KMS-11 (cell line): ENCODE measurements around the gene CENPS.

Source experiments
- H2AFZ ChIP-seq: fragments of 200-600 bp; sonication (generic); 2 replicates; pipeline ENCODE4 v1.6.1; 2016; ENCODE audit warnings: antibody characterized with exemption, mixed run types, low read depth
- H3K27ac ChIP-seq: fragments of 200-600 bp; sonication (generic); 2 replicates; pipeline ENCODE4 v1.6.1; 2016; ENCODE audit warnings: mild to moderate bottlenecking, mixed run types
- H3K27me3 ChIP-seq: fragments of 200-600 bp; sonication (generic); 2 replicates; pipeline ENCODE4 v1.6.1; 2017; ENCODE audit warnings: mild to moderate bottlenecking, low read depth, mixed run types, moderate library complexity; ENCODE audit not compliant: insufficient read depth
- H3K36me3 ChIP-seq: fragments of 200-600 bp; sonication (generic); 2 replicates; pipeline ENCODE4 v1.6.1; 2017; ENCODE audit warnings: mild to moderate bottlenecking, mixed run types; ENCODE audit not compliant: insufficient read depth
- H3K4me1 ChIP-seq: fragments of 200-600 bp; sonication (generic); 2 replicates; pipeline ENCODE4 v1.6.1; 2016; ENCODE audit warnings: mild to moderate bottlenecking, low read depth, mixed run types; ENCODE audit not compliant: poor library complexity, severe bottlenecking
- H3K4me2 ChIP-seq: fragments of 200-600 bp; sonication (generic); 2 replicates; pipeline ENCODE4 v1.7.0; 2016; ENCODE audit warnings: mild to moderate bottlenecking, mixed run types
- H3K4me3 ChIP-seq: fragments of 200-600 bp; sonication (generic); IDR thresholded peaks from 2 replicates; pipeline ENCODE4 v1.6.1; 2017; ENCODE audit warnings: low read depth, low read length, mixed read lengths; ENCODE audit not compliant: insufficient read depth
- H3K79me2 ChIP-seq: fragments of 200-600 bp; sonication (generic); 2 replicates; pipeline ENCODE4 v1.6.1; 2016; ENCODE audit warnings: low read depth, mixed run types; ENCODE audit not compliant: insufficient read depth
- H3K9ac ChIP-seq: fragments of 200-600 bp; sonication (generic); 2 replicates; pipeline ENCODE4 v1.6.1; 2016; ENCODE audit warnings: mild to moderate bottlenecking, mixed run types
- H4K20me1 ChIP-seq: fragments of 200-600 bp; sonication (generic); 2 replicates; pipeline ENCODE4 v1.6.1; 2016; ENCODE audit warnings: mild to moderate bottlenecking, mixed run types; ENCODE audit not compliant: insufficient read depth
- TF ChIP-seq, protein P1 (sequence below): fragments of 200-600 bp; sonication (generic); conservative IDR thresholded peaks from 2 replicates; pipeline ENCODE4 v1.6.1; 2017; ENCODE audit warnings: low read depth, mild to moderate bottlenecking, antibody characterized with exemption, low read length, moderate library complexity, mixed read lengths

The CENPS gene

DNA sequence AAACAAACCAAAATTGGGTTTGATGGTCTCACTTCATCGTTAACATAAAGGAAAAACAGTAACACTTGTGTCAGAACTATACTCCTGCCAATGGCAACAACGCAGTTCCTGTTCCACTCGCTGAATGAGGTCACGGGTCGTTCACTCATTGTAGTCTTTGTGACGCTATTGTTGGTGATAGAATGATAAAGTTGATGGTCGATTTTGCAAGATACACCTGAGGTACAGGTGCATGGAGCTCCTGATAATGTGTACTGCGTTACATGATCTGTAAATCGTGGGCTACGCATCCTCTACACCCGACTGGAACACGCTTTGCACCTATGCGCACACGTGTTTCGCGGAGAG is 391 bp upstream of the CENPS start:
- Histone ChIP-seq H4K20me1 (no peaks in the 10 kb centered on the region), H3K27ac (no peak overlapping the region; the same call in 1 of the 2 replicates), H3K4me3 (no peak overlapping the region), H2AFZ (peak overlapping the region; percentile 94), H3K4me1 (peaks cover 13% of the 10 kb centered on the region), H3K27me3 (no peaks in the 10 kb centered on the region), H3K4me2 (peak overlapping the region; percentile 91), H3K79me2 (no peaks in the 10 kb centered on the region), H3K36me3 (no peaks in the 10 kb centered on the region), H3K9ac (peak overlapping the region; percentile 73; the same call in 1 of the 2 replicates)
- TF ChIP-seq, protein P1, sequence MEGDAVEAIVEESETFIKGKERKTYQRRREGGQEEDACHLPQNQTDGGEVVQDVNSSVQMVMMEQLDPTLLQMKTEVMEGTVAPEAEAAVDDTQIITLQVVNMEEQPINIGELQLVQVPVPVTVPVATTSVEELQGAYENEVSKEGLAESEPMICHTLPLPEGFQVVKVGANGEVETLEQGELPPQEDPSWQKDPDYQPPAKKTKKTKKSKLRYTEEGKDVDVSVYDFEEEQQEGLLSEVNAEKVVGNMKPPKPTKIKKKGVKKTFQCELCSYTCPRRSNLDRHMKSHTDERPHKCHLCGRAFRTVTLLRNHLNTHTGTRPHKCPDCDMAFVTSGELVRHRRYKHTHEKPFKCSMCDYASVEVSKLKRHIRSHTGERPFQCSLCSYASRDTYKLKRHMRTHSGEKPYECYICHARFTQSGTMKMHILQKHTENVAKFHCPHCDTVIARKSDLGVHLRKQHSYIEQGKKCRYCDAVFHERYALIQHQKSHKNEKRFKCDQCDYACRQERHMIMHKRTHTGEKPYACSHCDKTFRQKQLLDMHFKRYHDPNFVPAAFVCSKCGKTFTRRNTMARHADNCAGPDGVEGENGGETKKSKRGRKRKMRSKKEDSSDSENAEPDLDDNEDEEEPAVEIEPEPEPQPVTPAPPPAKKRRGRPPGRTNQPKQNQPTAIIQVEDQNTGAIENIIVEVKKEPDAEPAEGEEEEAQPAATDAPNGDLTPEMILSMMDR: no peak

DNA sequence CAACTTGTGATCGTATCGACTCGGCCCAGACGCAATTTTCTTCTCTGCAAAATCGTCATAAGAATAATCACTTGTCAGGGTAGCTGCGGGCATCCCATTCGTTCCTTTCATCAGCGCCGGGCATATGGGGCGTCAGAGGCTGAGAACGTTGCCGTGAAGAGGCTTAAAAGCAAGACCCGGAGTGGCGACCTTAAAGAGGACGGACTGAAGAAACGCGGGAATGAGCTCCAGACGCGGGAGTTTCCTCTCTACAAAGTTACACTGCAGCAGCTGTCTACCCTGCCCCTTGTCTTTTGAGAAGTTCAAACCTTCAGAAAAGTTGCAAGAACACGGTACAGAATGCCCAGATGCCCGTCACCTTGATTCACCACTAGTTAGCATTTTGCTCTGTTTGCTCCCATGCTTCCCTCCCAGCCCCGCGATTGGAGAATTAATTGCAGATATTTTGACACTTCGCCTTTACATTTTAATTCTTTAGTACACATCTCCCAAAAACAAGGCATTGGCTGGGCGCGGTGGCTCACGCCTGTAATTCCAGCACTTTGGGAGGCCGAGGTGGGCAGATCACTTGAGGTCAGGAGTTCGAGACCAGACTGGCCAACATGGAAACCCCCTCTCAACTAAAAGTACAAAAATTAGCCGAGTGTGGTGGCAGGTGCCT is 967 bp downstream of the CENPS start:
- Histone ChIP-seq H4K20me1 (no peaks in the 10 kb centered on the region), H3K27ac (peak overlapping the region; percentile 54; the same call in 1 of the 2 replicates)
- TF ChIP-seq, protein P1: no peak

GRCh38 chr1:10432910-10433700 is 2.9 kb downstream of the CENPS start:
- TF ChIP-seq, protein P1: no peak
- no peaks in the 10 kb centered on the region for H3K79me2 ChIP-seq
- H3K9ac ChIP-seq: no peak overlapping the region
- H4K20me1 ChIP-seq: no peaks in the 10 kb centered on the region
- peaks cover 8% of the 10 kb centered on the region for H3K4me1 ChIP-seq
- no peak overlapping the region for H3K27ac ChIP-seq
- H3K4me2 ChIP-seq: no peak overlapping the region
- H3K4me3 ChIP-seq: no peak overlapping the region
- H2AFZ ChIP-seq: no peak overlapping the region
- H3K36me3 ChIP-seq: no peaks in the 10 kb centered on the region
- no peaks in the 10 kb centered on the region for H3K27me3 ChIP-seq

More for the DNA sequence above, 967 bp downstream of the CENPS start:
- peak overlapping the region; percentile 62 for H3K4me3 ChIP-seq
- H3K36me3 ChIP-seq: no peaks in the 10 kb centered on the region
- peaks cover 13% of the 10 kb centered on the region for H3K4me1 ChIP-seq
- no peaks in the 10 kb centered on the region for H3K79me2 ChIP-seq
- H3K9ac ChIP-seq: peak overlapping the region; percentile 73
- peak overlapping the region; percentile 58 for H3K4me2 ChIP-seq
- H3K27me3 ChIP-seq: no peaks in the 10 kb centered on the region
- H2AFZ ChIP-seq: peak overlapping the region; percentile 94

- Histone ChIP-seq H3K9ac (no peak overlapping the region), H3K4me1 (peaks cover 5% of the 10 kb centered on the region), H3K4me3 (no peak overlapping the region), H3K4me2 (no peak overlapping the region), H3K27me3 (no peaks in the 10 kb centered on the region), H2AFZ (no peak overlapping the region), H4K20me1 (no peaks in the 10 kb centered on the region), H3K36me3 (no peaks in the 10 kb centered on the region), H3K79me2 (no peaks in the 10 kb centered on the region), H3K27ac (no peak overlapping the region)
- TF ChIP-seq, protein P1: no peak
Measured at GRCh38 chr1:10433790-10434189, 3.6 kb downstream of the CENPS start.
